ENCODE data around the gene CA10. TPM values are rescaled to one million over a fixed set of nuclear protein-coding genes. Genes with fewer than 3 reads are reported as not detected.

Gene CA10
- total and polyA plus RNA-seq, 2 donors (not counting 3 experiments of a cell fraction or from before 2014, with no cell fraction given): not detected

DNA sequence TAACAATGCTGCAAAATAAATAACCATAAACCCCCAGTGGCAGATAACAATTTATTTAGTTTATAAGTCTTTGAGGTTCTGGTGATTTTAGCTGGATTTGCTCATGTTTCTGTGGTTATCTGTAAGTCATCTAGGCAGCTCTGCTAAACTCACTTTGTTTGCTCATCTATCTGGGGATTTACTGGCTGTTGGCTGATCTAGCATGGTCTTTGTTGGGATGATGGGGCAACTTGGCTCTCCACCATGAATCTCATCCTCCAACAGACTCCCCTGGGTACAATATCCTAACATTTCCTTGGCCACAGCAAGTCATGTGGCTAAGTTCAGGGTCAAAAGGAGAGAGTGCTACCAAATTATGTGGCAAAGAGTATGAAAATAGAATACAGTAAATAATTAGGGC, 359.3 kb downstream of the CA10 start:
- Histone ChIP-seq H3K4me2 (ENCODE audit: insufficient read depth, low read length) (no peak overlapping the region), H3K9me3 (replicated peaks; ENCODE audit: control insufficient read depth, insufficient read depth, low read length) (peaks cover 2% of the 10 kb centered on the region), H2AFZ (ENCODE audit: low read depth, low read length) (no peak overlapping the region), H3K4me1 (ENCODE audit: control insufficient read depth, extremely low read depth, insufficient read depth, low read length) (no peaks in the 10 kb centered on the region), H3K9me1 (replicated peaks; ENCODE audit: control insufficient read depth, extremely low read depth, insufficient read depth, low read length) (no peaks in the 10 kb centered on the region), H3K36me3 (ENCODE audit: control insufficient read depth in 2 of 2, extremely low read depth in 1 of 2, insufficient read depth in 2 of 2, low read length in 2 of 2) (no peaks in the 10 kb centered on the region), H3K27me3 (ENCODE audit: control insufficient read depth in 2 of 2, insufficient read depth in 2 of 2, low read length in 2 of 2) (no peaks in the 10 kb centered on the region), H3K4me3 (replicated peaks in 1 of 3; ENCODE audit: insufficient read depth in 1 of 3, low read depth in 1 of 3, low read length in 3 of 3) (no peak overlapping the region), H3K9ac (replicated peaks; ENCODE audit: extremely low read depth, insufficient read depth, low read length) (no peak overlapping the region), H3K27ac (ENCODE audit: insufficient read depth, low read depth, low read length) (no peak overlapping the region), H3K79me2 (ENCODE audit: control insufficient read depth, insufficient read depth, low read length) (no peaks in the 10 kb centered on the region), H4K20me1 (replicated peaks; ENCODE audit: control insufficient read depth, extremely low read depth, insufficient read depth, low read length) (no peaks in the 10 kb centered on the region)
- dilution Hi-C loops (cut with MboI; ENCODE audit: extremely low pct_ligation_motif_present, low sequenced_read_pairs): no loop called here
- FAIRE-seq: no peak
- ChIA-PET POLR2A (no interaction called here), CTCF (no interaction called here)
- TF ChIP-seq FOS (IDR thresholded peaks at IDR 0.05; ENCODE audit: borderline replicate concordance, insufficient read depth, low read length) (no peak), MYC (IDR thresholded peaks at IDR 0.05; ENCODE audit: low read depth, low read length) (no peak), POLR2AphosphoS5 (IDR thresholded peaks at IDR 0.05; ENCODE audit: insufficient read depth, low read depth, low read length) (no peak), JUN (IDR thresholded peaks at IDR 0.05; ENCODE audit: borderline replicate concordance, insufficient read depth, insufficient read length, low read depth) (no peak), POLR2A (IDR thresholded peaks at IDR 0.05; ENCODE audit: low read depth, low read length) (no peak), EZH2 (IDR thresholded peaks at IDR 0.05; ENCODE audit: borderline replicate concordance, low read depth, low read length, severe bottlenecking) (no peak)
- TF ChIP-seq, protein P1, sequence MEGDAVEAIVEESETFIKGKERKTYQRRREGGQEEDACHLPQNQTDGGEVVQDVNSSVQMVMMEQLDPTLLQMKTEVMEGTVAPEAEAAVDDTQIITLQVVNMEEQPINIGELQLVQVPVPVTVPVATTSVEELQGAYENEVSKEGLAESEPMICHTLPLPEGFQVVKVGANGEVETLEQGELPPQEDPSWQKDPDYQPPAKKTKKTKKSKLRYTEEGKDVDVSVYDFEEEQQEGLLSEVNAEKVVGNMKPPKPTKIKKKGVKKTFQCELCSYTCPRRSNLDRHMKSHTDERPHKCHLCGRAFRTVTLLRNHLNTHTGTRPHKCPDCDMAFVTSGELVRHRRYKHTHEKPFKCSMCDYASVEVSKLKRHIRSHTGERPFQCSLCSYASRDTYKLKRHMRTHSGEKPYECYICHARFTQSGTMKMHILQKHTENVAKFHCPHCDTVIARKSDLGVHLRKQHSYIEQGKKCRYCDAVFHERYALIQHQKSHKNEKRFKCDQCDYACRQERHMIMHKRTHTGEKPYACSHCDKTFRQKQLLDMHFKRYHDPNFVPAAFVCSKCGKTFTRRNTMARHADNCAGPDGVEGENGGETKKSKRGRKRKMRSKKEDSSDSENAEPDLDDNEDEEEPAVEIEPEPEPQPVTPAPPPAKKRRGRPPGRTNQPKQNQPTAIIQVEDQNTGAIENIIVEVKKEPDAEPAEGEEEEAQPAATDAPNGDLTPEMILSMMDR (IDR thresholded peaks at IDR 0.05; ENCODE audit: extremely low read depth in 1 of 2, insufficient read depth in 1 of 2, low read depth in 1 of 2, low read length in 2 of 2): no peak
- no peak for DNase-seq (ENCODE audit: low read depth, low spot score)
- intact Hi-C loops (cut with micrococcal nuclease): no loop called here
- BruUV-seq (replicated peaks): no TSS peak

- FAIRE-seq (no peak), DNase-seq (ENCODE audit: low read depth, low spot score) (no peak)
- Histone ChIP-seq H3K9ac (replicated peaks; ENCODE audit: extremely low read depth, insufficient read depth, low read length) (no peak overlapping the region), H3K9me3 (replicated peaks; ENCODE audit: control insufficient read depth, insufficient read depth, low read length) (peaks cover under 1% of the 10 kb centered on the region), H3K9me1 (replicated peaks; ENCODE audit: control insufficient read depth, extremely low read depth, insufficient read depth, low read length) (no peaks in the 10 kb centered on the region), H3K79me2 (ENCODE audit: control insufficient read depth, insufficient read depth, low read length) (no peaks in the 10 kb centered on the region), H3K36me3 (ENCODE audit: control insufficient read depth in 2 of 2, extremely low read depth in 1 of 2, insufficient read depth in 2 of 2, low read length in 2 of 2) (no peaks in the 10 kb centered on the region), H3K4me3 (replicated peaks in 1 of 3; ENCODE audit: insufficient read depth in 1 of 3, low read depth in 1 of 3, low read length in 3 of 3) (no peak overlapping the region), H3K4me2 (ENCODE audit: insufficient read depth, low read length) (no peak overlapping the region), H4K20me1 (replicated peaks; ENCODE audit: control insufficient read depth, extremely low read depth, insufficient read depth, low read length) (no peaks in the 10 kb centered on the region), H3K4me1 (ENCODE audit: control insufficient read depth, extremely low read depth, insufficient read depth, low read length) (no peaks in the 10 kb centered on the region), H2AFZ (ENCODE audit: low read depth, low read length) (no peak overlapping the region), H3K27me3 (ENCODE audit: control insufficient read depth in 2 of 2, insufficient read depth in 2 of 2, low read length in 2 of 2) (no peaks in the 10 kb centered on the region), H3K27ac (ENCODE audit: insufficient read depth, low read depth, low read length) (no peak overlapping the region)
- dilution Hi-C loops (cut with MboI; ENCODE audit: extremely low pct_ligation_motif_present, low sequenced_read_pairs): no loop called here
- TF ChIP-seq FOS (IDR thresholded peaks at IDR 0.05; ENCODE audit: borderline replicate concordance, insufficient read depth, low read length) (no peak), MAX (IDR thresholded peaks at IDR 0.05; ENCODE audit: insufficient read depth, insufficient read length) (no peak), POLR2A (IDR thresholded peaks at IDR 0.05; ENCODE audit: low read depth, low read length) (no peak), POLR2AphosphoS5 (IDR thresholded peaks at IDR 0.05; ENCODE audit: insufficient read depth, low read depth, low read length) (no peak), JUN (IDR thresholded peaks at IDR 0.05; ENCODE audit: borderline replicate concordance, insufficient read depth, insufficient read length, low read depth) (no peak), GATA2 (IDR thresholded peaks at IDR 0.05; ENCODE audit: insufficient read depth, insufficient read length, low read depth, low read length) (no peak), MYC (IDR thresholded peaks at IDR 0.05; ENCODE audit: low read depth, low read length) (no peak), EZH2 (IDR thresholded peaks at IDR 0.05; ENCODE audit: borderline replicate concordance, low read depth, low read length, severe bottlenecking) (no peak)
- TF ChIP-seq, protein P1 (IDR thresholded peaks at IDR 0.05; ENCODE audit: extremely low read depth in 1 of 2, insufficient read depth in 1 of 2, low read depth in 1 of 2, low read length in 2 of 2): no peak
- ChIA-PET POLR2A (no interaction called here), CTCF (no interaction called here)
- no TSS peak for BruUV-seq (replicated peaks)
- intact Hi-C loops (cut with micrococcal nuclease): no loop called here
Observed at GRCh38 chr17:51797150-51797549, 361.4 kb downstream of the CA10 start.
